GM18861 (cell line): ENCODE results near the gene ORM1.
"Not testable (repeated sequence)": the region's sequence is repeated elsewhere in the genome, so short reads cannot be mapped to it uniquely, and the experiment has no call there.

ENCODE experiments used
- ATAC-seq: cut with Tn5 transposase; IDR thresholded peaks from one replicate; pipeline ENCODE4 v1.9.1; 2021; ENCODE audit not compliant: unreplicated experiment

Gene ORM1

DNA sequence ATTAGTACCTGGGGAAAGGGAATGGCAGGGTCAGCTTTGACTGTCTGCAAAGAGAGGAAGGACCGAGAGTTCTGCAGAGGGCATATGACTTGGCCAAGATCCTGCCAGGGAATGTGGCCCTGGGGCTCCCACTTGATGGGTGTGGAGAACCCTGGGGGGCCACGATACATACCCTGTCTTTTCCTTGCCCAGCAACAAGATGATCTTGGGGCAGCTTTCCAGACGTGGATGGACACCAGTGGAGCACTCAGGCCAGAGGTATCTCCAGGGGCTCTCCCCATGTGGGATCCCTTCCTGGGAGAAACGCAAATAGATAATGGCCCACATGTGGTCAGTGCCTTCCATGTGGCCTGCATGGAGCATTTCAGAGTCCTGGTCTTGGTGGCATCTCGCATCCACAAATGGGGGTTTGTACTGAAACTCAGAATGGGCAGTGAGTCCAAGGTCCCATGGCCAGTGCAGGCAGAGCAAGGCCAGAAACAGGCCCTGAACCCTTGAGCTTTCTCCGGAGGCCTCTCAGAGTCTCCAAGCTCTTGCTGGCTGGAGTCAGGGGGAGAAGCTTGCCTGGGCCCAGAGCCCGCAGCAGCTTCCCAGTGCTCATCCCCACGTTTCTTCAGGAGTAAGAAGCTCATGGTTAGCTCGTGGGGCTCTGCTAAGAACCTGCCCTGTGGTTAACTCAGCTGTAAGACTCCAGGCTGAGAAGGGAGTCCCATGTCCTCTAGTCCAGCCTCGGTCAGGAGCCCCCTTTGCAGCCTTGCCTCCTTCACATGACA lies 18.3 kb upstream of the ORM1 start:
- ATAC-seq: no peak

DNA sequence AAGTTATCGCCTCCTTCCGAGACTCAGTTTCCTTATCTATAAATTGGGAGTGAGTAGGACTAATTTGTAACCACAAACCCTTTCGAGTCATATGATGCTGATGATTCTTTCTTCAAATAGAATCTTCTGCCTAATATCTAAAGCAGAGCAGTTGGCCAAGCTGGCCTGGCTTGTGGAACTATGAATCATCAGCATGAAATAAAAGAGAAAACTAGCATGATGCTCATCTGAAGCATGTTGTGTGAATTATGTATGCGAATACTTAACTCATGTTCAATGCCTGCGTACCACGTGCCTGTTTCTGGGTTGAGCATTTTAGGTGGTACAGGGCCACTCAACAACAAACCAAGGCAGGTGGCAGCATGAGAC lies 15.0 kb upstream of the ORM1 start:
- no peak for ATAC-seq

DNA sequence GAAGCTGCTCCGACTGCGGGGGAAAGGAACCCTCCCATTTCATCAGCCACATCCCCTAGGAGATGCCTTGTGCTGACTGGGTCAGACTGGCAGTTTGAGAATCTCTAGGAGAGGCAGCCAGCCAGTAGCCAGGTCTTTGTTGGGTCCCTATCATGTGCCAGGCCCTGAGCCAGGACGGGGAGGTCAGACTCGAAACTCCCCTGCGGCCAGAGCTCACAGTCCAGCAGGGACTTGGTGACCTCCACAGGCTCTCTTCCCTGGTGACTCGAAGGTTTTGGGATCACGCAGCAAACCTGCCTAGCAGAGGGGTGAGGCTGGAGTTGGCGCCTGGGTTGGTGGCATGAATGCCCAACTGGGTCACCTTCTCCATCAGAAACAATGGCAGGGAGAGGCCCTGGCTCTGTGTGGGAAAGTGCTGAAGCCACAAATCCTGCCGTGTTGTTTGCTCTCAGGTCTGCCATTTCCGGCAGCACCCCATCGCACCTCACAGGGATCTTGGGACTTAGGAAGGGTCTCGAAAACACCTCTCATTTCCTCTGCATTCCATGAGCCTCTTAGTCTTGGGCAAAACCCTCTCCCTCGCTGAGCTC lies 14.4 kb upstream of the ORM1 start:
- no peak for ATAC-seq

DNA sequence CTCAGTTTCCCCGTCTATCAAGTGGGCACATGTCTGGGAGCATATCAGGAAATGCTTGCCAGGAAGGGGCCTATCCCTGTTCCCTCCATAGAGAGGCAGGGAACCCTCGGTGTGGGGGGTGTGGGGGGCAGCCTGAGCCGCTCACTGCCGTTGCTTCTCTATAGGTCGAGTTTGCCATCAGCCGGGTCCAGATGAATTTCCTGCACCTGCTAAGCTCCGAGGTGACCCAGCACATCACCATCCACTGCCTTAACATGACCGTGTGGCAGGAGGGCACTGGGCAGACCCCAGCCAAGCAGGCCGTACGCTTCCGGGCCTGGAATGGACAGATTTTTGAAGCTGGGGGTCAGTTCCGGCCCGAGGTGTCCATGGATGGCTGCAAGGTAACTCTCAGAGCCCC lies 13.8 kb upstream of the ORM1 start:
- ATAC-seq: no peak

DNA sequence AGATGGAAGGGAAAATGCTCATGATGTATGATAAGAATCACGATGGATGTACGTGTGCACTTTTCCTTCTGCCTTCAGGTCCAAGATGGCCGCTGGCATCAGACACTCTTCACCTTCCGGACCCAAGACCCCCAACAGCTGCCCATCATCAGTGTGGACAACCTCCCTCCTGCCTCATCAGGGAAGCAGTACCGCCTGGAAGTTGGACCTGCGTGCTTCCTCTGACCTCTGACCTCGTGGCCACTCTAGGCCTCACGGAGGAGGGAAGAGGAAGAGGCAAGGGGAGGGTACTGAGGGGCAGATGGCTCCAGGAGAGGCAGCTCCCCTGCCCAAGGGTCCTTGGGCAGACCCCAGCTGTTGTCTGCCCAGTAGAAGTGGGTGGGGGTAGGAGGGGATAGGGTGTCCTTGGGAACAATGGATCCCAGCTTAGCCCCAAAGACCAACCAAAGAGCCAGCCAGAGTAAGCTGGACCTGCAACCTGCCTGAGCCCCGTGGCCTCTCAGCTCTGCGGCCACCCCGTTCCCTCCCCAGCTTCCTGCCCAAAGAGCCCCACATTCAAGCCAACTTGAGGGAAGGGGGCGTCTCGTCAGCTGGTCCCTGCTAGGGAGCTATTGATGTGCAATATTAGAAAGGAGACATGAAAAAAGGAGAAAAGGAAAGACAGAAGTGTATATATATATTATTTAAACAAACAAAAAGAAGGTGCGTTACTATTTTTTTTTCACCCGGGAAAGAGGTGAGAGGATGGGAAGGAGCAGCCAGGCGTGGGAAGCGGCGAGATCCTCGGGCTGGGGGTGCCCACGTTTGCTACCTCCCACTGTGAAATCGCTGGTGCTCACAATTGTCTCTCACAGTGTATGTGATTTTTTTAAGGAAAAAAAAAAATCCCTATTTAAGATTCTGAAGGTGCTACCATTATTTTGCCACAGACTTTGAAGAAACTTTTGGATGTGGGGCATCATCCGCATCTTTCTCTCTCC lies 12.1 kb upstream of the ORM1 start:
- no peak for ATAC-seq

DNA sequence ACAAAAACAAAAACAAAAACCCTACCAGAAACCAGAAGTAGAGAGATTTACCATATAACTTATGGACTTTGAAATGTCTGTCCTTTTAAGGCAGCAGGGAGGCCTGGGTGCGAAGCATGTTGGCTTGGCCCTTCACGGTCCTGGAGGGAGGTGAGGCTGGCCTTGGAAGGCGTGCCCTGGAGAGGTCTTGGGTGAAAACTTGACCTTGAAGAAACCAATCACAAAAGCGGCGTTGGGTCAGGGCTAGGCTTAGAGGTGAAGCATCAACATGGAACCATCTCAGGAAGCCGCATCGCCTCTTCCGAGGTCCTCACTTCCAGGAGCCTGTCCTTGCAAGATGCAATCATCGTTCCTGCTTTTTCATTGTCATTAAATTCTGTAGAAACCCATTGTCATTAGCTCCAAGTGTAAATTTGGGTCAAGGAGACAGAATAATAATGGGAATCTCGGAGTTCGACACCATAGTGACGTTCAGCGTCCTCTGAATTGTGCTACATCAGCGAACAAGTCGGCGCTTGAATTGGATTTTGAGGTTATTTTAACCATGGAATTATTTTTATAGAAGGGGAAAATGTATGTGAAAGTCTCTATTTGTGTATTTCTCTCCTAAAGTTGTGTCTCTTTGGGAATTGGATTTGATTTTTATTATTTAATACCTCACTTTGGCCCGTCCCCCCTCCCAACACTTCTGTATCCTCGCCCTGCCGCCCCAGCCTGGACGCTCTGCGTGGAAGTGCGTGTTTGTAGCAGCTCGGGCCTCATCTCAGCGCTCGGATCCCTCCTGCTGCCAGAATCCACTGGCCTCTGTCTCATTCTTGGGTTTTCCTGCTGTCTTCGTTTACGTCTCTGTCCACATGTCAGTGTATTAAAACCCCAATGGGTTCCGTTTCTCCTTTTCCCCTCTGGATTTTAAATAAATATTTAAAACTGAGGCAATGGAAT lies 11.1 kb upstream of the ORM1 start:
- no peak for ATAC-seq

DNA sequence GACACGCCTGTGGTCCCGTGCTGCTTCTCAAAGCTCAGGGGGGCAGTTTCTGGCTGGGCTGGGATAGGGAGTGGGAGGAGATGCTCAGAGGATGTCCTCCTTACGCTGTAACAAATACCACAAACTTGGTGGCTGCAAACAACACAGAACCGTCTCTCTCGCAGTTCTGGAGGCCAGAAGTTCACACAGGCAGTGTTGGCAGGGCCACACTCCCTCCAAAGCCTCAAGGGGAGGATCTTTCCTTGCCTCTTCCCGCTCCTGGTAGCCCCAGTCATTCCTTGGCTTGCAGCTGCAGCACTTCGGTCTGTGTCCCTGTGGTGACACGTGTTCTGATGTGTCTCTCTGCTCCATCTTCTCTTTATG lies 10.4 kb upstream of the ORM1 start:
- no peak for ATAC-seq

DNA sequence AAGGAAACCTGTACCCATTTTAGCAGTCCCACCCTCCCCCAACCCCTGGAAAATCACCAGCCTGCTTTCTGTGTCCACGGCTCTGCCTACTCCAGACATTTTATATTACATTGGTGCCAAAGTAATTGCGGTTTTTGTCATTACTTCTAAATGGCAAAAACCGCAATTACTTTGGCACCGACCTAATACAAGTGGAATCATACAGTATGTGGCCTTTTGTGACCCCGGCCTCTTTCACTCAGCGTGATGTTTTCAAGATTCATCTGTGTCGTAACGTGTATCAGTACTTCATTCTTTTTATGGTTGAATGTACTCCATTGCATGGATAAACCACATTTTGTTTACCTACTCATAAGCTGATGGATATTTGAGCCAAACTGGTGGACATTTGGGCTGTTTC lies 9.7 kb upstream of the ORM1 start:
- no peak for ATAC-seq

DNA sequence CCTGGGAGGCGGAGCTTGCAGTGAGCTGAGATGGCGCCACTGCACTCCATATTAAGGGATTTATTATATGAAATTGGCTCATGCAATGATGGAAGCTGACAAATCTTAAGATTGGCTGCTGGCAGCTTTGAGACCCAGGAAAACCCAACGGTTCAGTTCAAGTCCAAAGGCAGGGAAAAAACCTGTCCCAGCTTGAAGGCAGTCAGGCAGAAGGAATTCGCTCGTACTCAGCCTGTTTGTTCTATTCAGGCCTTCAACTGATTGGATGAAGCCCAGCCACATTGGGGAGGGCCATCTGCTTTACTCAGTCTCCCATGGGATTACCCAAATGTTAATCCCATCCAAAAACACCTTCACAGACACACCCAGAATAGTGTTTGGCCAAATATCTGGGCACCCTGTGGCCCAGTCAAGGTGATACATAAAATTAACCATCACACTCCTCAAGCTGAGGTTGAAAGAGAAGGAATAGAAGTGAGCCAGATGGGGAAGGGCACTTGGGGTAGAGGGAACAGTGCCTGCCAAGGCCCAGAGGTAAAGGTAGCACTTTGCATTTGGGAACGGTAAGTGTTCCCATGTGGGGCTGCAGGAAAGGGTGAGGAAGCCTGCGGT lies 8.5 kb upstream of the ORM1 start:
- ATAC-seq: no peak

DNA sequence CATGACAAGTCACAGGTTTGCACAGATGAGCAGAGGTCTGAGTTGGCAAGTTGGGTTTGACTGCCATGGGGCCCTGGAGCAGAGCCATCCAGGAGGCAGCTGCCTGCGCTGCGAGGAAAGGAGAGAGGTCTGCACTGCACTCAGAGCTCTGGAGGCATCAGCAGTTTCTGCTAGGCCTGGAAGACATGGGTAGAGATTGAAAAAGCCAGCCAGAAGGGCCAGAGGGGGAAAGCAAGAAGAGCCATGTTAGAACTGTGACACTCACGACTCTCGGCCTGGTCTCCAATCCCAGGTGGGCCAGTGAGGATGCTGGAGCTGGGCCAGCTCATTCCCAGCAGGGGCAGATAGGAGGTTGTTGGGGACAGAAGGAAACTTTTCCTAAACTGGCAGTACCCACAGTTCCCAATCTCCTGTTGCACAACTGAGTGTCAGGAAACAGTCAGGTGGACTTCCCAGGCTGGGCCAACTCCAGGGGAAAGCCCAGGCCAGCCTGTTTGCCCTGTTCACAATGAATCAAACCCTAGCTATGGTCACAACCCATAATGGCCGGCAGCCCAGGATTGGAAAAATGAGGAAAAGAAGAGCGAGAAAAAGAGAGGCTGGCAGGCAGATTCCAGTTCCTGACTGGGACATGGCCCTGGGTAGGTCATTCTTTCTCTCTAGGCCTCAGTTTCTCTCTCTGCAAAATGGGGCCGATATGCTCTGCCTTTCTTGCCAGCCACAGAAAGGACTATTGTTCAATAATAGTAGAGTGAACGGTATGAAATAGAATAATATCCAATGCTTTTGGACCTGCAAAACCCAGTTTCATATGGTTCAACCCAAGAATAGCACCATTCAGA lies 7.8 kb upstream of the ORM1 start:
- no peak for ATAC-seq

DNA sequence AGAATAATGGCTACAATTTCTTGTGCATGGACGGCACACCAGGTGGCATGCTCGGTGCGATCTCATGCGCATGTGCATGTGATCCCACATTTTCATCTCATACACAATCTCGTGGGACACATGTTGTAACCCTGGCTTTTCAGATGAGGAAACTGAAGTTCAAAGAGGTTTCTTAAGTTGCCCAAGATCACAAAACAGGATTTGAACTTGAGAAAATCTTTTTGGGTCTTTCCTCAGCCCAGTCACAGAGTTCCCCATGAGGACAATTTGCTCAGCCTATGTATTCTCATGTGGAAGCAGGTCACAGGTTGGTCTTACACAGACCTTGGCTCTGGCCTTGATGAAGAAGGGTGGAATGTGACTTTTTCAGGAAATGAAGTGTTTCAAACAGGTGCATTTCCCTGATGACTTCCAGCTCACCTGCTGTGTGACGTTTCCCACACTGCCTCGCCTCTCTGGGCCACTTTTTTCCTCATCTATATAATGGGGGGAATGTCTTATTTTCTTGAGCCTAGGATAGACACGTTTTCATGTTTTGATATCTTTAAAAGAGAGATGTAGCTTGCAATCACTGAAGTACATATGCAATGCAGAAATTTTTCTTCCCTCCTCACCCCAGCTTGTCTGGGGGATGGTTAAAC lies 7.1 kb upstream of the ORM1 start:
- ATAC-seq: no peak

DNA sequence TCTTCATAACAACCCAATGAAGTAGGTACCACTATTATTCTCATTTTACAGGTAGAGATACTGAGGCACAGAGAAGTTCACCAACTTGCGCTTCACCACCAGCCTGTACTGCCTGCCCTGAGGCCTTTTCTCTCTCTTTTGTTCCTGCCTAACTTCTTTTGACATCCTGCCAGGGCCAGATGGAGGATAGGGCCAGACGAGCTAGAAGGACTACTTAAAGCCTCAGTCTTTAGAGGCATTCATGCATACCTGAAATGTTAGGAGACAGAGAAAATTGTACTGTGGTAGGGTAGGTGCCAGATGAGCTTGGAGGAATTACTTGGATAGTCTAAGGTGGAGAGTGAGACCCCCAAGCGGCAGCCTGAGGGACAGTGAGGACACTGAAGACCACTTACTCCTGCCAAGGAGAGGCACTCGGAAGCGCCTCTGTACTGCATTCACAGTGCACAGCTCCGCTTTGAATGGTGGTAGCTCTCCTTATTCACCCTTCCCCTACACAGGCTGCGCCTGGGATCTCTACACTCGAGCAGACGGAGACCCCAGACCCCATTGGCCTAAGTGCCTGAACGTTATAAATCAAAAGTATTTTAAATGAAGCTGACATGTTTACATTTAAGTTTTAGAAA lies 6.2 kb upstream of the ORM1 start:
- ATAC-seq: no peak

DNA sequence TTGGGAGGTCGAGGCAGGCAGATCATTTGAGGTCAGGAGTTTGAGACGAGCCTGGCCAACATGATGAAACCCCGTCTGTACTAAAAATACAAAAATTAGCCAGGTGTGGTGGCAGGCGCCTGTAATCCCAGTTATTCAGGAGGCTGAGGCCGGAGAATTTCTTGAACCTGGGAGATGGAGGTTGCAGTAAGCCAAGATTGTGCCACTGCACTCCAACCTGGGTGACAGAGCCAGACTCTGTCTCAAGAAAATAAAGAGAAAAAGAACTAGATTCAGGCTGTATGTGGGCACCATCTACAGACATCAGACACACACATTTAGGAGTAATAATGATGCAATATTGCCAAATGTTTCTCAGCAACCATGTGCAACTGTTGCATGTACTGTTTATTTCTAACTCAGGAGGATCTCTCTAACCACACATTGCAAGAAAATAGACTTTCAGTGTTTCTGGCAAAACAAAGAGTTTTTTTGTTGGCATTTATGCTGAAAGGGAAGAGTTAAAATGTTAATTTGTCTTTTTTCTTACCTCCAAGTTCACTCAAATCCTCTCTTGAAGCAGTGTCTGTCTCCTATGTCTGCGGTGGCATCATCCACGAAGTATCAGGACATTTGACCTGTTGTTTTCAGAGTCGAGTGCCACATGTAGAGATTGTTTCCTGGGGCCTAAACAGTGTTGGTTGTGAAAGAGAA lies 5.1 kb upstream of the ORM1 start:
- no peak for ATAC-seq

DNA sequence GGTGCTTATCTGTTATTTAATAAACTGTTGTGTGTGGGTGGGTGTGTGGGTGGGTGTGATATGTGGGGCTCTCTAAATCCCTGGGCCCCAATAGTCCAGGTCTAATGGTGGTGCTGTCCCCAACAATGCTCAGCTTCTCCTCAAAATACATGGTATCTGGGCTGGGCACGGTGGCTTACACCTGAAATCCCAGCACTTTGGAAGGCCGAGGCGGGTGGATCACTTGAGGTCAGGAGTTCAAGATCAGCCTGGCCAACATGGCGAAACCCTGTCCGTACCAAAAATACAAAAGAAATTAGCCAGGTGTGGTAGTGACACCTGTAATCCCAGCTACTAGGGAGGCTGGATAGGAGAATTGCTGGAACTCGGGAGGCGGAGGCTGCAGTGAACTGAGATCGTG lies 4.5 kb upstream of the ORM1 start:
- ATAC-seq: no peak

DNA sequence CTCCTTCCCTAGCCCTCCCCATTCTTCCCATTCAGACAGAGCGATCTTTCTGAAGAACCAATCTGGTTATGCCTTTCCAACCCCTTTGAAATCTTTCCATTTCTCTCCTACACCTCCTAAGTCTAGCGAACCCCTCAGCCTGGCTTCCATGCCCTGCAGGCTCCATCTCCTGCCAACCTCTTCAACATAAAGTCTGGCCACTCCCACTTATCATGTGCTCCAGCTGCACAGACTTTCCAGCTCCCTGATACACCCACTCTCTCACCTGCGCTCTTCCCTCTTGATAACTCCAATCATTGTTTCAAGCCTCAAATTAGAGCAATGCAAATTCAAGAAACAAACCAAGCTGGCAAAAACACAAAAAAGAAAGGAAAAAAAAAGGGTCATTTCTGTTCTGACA lies 3.8 kb upstream of the ORM1 start:
- ATAC-seq: no peak

DNA sequence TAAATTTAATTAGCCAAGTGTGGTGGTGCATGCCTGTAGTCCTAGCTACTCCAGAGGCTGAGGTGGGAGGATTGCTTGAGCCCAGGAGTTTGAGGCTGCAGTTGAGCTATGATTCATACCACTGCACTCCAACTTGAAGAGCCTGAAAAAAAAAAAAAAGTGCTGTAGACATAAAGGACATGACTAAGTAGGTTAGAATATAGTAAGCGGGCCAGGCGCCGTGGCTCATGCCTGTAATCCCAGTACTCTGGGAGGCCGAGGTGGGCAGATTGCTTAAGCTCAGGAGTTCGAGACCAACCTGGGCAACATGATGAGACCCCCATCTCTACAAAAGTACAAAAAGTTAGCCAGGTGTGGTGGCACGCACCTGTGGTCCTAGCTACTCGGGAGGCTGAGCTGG lies 2.2 kb upstream of the ORM1 start:
- not testable (repeated sequence) for ATAC-seq

DNA sequence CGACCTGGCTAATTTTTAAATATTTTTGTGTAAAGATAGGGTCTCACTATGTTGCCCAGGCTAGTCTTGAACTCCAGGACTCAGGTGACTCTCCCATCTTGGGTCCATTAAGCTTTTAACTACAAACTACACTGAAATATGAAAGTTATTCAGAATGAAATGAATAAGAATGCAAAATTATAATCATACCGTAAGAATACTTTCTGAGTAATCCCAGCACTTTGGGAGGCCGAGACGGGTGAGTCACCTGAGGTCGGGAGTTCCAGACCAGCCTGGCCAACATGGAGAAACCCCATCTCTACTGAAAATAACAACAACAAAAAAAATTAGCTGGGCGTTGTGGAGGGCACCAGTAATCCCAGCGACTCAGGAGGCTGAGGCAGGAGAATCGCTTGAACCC lies 1.1 kb upstream of the ORM1 start:
- ATAC-seq: no peak
